Liver (tissue), 9 donors: ENCODE measurements around the gene CSE1L. TPM values are rescaled to one million over a fixed set of nuclear protein-coding genes. Genes with fewer than 3 reads are reported as not detected.
"Not testable (repeated sequence)": the region's sequence is repeated elsewhere in the genome, so short reads cannot be mapped to it uniquely, and the experiment has no call there.

ENCODE experiments used
- DNase-seq: peaks from one replicate; pipeline ENCODE4 v3.0.0-alpha.2; 2017; ENCODE audit warnings: low spot score
- H3K27ac ChIP-seq, 2 donors: one replicate each; pipeline ENCODE4 v1.7.0; 2013; ENCODE audit warnings: inconsistent platforms in 2 of 2, low read length in 2 of 2, control low read depth in 1 of 2, low read depth in 1 of 2, mild to moderate bottlenecking in 1 of 2
- H3K27me3 ChIP-seq, 4 donors: one replicate each; pipeline versions ENCODE4 v1.6.1 to v1.7.0; 2013; ENCODE audit warnings: low read length in 3 of 4, inconsistent platforms in 1 of 4, mild to moderate bottlenecking in 1 of 4, moderate library complexity in 1 of 4; ENCODE audit not compliant: control insufficient read depth in 4 of 4, insufficient read depth in 4 of 4
- H3K36me3 ChIP-seq, 4 donors: one replicate each; pipeline versions ENCODE4 v1.6.1 to v1.7.0; 2013; ENCODE audit warnings: low read length in 3 of 4, mild to moderate bottlenecking in 3 of 4, low read depth in 1 of 4, moderate library complexity in 1 of 4; ENCODE audit not compliant: control insufficient read depth in 4 of 4, insufficient read depth in 3 of 4
- H3K4me1 ChIP-seq, 4 donors: one replicate each; pipeline versions ENCODE4 v1.6.1 to v1.7.0; 2013; ENCODE audit warnings: low read length in 3 of 4, mild to moderate bottlenecking in 3 of 4, moderate library complexity in 1 of 4; ENCODE audit not compliant: control insufficient read depth in 4 of 4, insufficient read depth in 4 of 4
- H3K4me3 ChIP-seq, 3 donors: one replicate each; pipeline versions ENCODE4 v1.6.1 to v1.7.0; 2013; ENCODE audit warnings: low read length in 3 of 3, control low read depth in 1 of 3, low read depth in 1 of 3, mild to moderate bottlenecking in 1 of 3
- H3K9ac ChIP-seq, 2 donors: one replicate each; pipeline ENCODE4 v1.7.0; 2013; ENCODE audit warnings: low read length in 2 of 2, mild to moderate bottlenecking in 2 of 2, moderate library complexity in 2 of 2, control low read depth in 1 of 2, low read depth in 1 of 2
- H3K9me3 ChIP-seq, 4 donors: one replicate each; pipeline versions ENCODE4 v1.6.1 to v1.7.0; 2013; ENCODE audit warnings: low read length in 3 of 4; ENCODE audit not compliant: control insufficient read depth in 4 of 4
- EGR1 ChIP-seq, 2 donors: IDR thresholded peaks; 2 replicates each; pipeline ENCODE4 v1.6.1; 2016 to 2018; ENCODE audit warnings: antibody characterized with exemption in 2 of 2, low read depth in 2 of 2
- FOXA1 ChIP-seq: IDR thresholded peaks from 2 replicates; pipeline ENCODE4 v1.6.1; 2016; ENCODE audit warnings: antibody characterized with exemption
- GABPA ChIP-seq, 2 donors: IDR thresholded peaks in 1 of 2; conservative IDR thresholded peaks in 1 of 2; 2 replicates each; pipeline ENCODE4 v1.6.1; 2016; ENCODE audit warnings: antibody characterized with exemption in 2 of 2, mild to moderate bottlenecking in 1 of 2, moderate library complexity in 1 of 2
- HNF4A ChIP-seq, 2 donors: conservative IDR thresholded peaks; 2 replicates each; pipeline ENCODE4 v1.6.1; 2016; ENCODE audit warnings: antibody characterized with exemption in 2 of 2, mild to moderate bottlenecking in 2 of 2
- HNF4G ChIP-seq: IDR thresholded peaks from 2 replicates; pipeline ENCODE4 v1.6.1; 2016; ENCODE audit warnings: antibody characterized with exemption
- JUND ChIP-seq, 2 donors: IDR thresholded peaks; 2 replicates each; pipeline ENCODE4 v1.6.1; 2016; ENCODE audit warnings: antibody characterized with exemption in 2 of 2
- RAD21 ChIP-seq, 2 donors: IDR thresholded peaks; 2 replicates each; pipeline ENCODE4 v1.6.1; 2016; ENCODE audit warnings: antibody characterized with exemption in 2 of 2, mild to moderate bottlenecking in 2 of 2
- RXRA ChIP-seq, 2 donors: IDR thresholded peaks; 2 replicates each; pipeline ENCODE4 v1.6.1; 2017 to 2018; ENCODE audit warnings: antibody characterized with exemption in 2 of 2, mild to moderate bottlenecking in 1 of 2
- TAF1 ChIP-seq: conservative IDR thresholded peaks from 2 replicates; pipeline ENCODE4 v1.6.1; 2016; ENCODE audit warnings: antibody characterized with exemption, mild to moderate bottlenecking
- YY1 ChIP-seq: IDR thresholded peaks from 2 replicates; pipeline ENCODE4 v1.6.1; 2016; ENCODE audit warnings: antibody characterized with exemption, mild to moderate bottlenecking
- WGBS: extraction: QIAGEN DNeasy Blood & Tissue Kit; methylation state at CpG from one replicate; pipeline ENCODE4 v1.1.7; 2013; 5-methylcytosine and 5-hydroxymethylcytosine counted together
- polyA plus RNA-seq, 2 donors: library from polyadenylated mRNA; stranded (reverse) in 1 of 2; unstranded in 1 of 2; fragments of 200-250 nt in 1 of 2; fragments of >200 nt in 1 of 2; fragmentation: Nextera tagmentation in 1 of 2; extraction: Ambion mirVana in 1 of 2; gene quantifications; one replicate each; pipeline versions ENCODE4 v1.2.1 to v1.2.3, GENCODE V29; 2013 to 2015
- total RNA-seq, 2 donors: library from RNA; depleted of rRNA; stranded (reverse); fragments of >200 nt; gene quantifications; one replicate each; pipeline ENCODE4 v1.2.3, GENCODE V29; 2014
- TF ChIP-seq, protein P1 (sequence below): fragments of 150-350 bp; IDR thresholded peaks from 2 replicates; pipeline ENCODE4 v1.5.1; 2017; ENCODE audit warnings: improper control_type of control experiment, low read depth, low read length; ENCODE audit not compliant: missing input control
- TF ChIP-seq, protein P2 (sequence below): IDR thresholded peaks from 2 replicates; pipeline ENCODE4 v1.6.1; 2016; ENCODE audit warnings: antibody characterized with exemption
- TF ChIP-seq, protein P3 (sequence below): IDR thresholded peaks from 2 replicates; pipeline ENCODE4 v1.6.1; 2016; ENCODE audit warnings: antibody characterized with exemption
- TF ChIP-seq, protein P4 (sequence below): IDR thresholded peaks from 2 replicates; pipeline ENCODE4 v1.6.1; 2016; ENCODE audit warnings: antibody characterized with exemption
- TF ChIP-seq, protein P5 (sequence below): IDR thresholded peaks from 2 replicates; pipeline ENCODE4 v1.6.1; 2016; ENCODE audit warnings: antibody characterized with exemption, mild to moderate bottlenecking
- donor health status: healthy.
- donor health status: healthy.
- donor health status: healthy.
- donor health status: healthy.
- donor health status: healthy.

Gene CSE1L
- total and polyA plus RNA-seq, 4 donors = 13.1 to 48.8 (median 19.3) TPM

DNA sequence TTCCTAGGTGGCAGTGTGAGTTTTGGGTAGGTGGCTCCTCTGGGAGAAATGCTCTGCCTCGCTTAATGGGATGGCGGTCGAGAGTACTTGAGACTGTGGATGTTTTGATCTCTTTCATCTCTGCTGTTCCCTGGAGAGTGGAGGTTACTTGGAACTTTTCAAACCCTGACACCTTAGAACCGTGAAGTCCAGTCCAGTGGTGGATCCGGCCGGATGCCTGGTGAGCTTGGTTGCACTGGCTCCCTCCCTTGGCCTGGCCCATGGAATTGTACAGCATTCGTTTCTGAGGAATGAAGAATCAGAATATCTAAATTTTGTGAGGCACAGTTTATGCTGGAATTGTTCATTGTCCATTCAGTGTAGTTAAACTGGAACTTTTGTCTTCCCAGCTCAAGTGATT, 51.0 kb downstream of the CSE1L start:
- no peak overlapping the region for H3K27ac ChIP-seq
- no peaks in the 10 kb centered on the region for H3K4me1 ChIP-seq
- WGBS = 96% methylated on average over 7 of the region's 7 CpGs
- H3K4me3 ChIP-seq = no peak overlapping the region
- H3K9me3 ChIP-seq = no peaks in the 10 kb centered on the region
- no peak overlapping the region for H3K9ac ChIP-seq
- H3K36me3 ChIP-seq = peaks cover 10 to 51% (median 41%) of the 10 kb centered on the region in 4 donors
- TF ChIP-seq JUND (IDR thresholded peaks at IDR 0.05) = no peak
- no peak for TF ChIP-seq RXRA (IDR thresholded peaks at IDR 0.05)
- DNase-seq = no peak
- no peaks in the 10 kb centered on the region for H3K27me3 ChIP-seq

DNA sequence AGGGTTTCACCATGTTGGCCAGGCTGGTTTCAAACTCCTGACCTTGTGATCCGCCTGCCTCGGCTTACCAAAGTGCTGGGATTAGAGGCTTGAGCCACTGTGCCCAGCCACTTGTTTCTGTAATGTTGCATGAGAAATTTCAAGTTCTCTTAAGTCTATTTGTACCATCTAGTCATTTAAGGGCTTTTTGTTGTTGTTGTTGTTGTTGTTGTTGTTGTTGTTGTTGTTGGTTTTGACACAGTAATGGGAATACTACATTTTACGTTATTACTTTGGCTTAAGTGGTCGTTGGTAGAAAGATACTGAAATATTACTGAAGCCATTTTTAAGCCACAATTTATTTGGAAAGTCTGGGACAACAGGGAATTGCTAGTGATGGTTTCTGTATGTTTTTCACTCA, 52.0 kb downstream of the CSE1L start:
- no peak for TF ChIP-seq GABPA (IDR thresholded peaks at IDR 0.05 in 1 of 2, conservative IDR thresholded peaks at IDR 0.05 in 1 of 2)
- TF ChIP-seq HNF4G = no peak
- TF ChIP-seq TAF1 = no peak
- TF ChIP-seq JUND (IDR thresholded peaks at IDR 0.05) = no peak
- no peak for TF ChIP-seq YY1
- TF ChIP-seq EGR1 (IDR thresholded peaks at IDR 0.05; ENCODE audit: low read depth in 2 of 2) = no peak
- DNase-seq = no peak
- H3K4me1 ChIP-seq = no peaks in the 10 kb centered on the region
- H3K4me3 ChIP-seq = no peak overlapping the region
- H3K36me3 ChIP-seq = peaks cover 15 to 60% (median 47%) of the 10 kb centered on the region in 4 donors
- WGBS = 95% methylated on average over 4 of the region's 4 CpGs
- H3K9ac ChIP-seq = no peak overlapping the region
- H3K27ac ChIP-seq = no peak overlapping the region
- H3K9me3 ChIP-seq = no peaks in the 10 kb centered on the region
- H3K27me3 ChIP-seq = no peaks in the 10 kb centered on the region

DNA sequence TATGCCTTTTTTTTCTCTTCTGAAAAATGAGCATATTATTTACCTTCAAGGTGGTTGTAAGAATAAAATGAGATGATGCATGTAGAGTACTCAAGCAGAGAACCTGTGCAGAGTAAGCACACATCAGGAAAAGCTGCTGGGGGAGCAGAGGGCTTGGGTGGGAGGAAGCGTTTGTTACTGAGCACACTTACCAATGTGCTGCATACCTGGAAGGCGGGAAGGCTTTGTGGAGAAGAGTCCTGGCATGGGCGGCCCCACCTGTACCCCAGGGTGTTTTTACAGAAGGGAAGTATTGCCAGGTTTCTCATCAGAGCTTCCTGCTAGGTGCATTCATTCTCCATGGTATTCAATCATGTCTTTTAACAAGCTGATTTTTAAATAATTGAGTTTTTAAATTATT, 52.9 kb downstream of the CSE1L start:
- no peak for TF ChIP-seq HNF4A (conservative IDR thresholded peaks at IDR 0.05)
- TF ChIP-seq YY1 = no peak
- no peak for TF ChIP-seq FOXA1
- no peak for TF ChIP-seq RAD21 (IDR thresholded peaks at IDR 0.05)
- TF ChIP-seq, protein P1, sequence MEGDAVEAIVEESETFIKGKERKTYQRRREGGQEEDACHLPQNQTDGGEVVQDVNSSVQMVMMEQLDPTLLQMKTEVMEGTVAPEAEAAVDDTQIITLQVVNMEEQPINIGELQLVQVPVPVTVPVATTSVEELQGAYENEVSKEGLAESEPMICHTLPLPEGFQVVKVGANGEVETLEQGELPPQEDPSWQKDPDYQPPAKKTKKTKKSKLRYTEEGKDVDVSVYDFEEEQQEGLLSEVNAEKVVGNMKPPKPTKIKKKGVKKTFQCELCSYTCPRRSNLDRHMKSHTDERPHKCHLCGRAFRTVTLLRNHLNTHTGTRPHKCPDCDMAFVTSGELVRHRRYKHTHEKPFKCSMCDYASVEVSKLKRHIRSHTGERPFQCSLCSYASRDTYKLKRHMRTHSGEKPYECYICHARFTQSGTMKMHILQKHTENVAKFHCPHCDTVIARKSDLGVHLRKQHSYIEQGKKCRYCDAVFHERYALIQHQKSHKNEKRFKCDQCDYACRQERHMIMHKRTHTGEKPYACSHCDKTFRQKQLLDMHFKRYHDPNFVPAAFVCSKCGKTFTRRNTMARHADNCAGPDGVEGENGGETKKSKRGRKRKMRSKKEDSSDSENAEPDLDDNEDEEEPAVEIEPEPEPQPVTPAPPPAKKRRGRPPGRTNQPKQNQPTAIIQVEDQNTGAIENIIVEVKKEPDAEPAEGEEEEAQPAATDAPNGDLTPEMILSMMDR = no peak
- no peak for TF ChIP-seq TAF1
- no peak for TF ChIP-seq EGR1 (IDR thresholded peaks at IDR 0.05; ENCODE audit: low read depth in 2 of 2)
- TF ChIP-seq, protein P2, sequence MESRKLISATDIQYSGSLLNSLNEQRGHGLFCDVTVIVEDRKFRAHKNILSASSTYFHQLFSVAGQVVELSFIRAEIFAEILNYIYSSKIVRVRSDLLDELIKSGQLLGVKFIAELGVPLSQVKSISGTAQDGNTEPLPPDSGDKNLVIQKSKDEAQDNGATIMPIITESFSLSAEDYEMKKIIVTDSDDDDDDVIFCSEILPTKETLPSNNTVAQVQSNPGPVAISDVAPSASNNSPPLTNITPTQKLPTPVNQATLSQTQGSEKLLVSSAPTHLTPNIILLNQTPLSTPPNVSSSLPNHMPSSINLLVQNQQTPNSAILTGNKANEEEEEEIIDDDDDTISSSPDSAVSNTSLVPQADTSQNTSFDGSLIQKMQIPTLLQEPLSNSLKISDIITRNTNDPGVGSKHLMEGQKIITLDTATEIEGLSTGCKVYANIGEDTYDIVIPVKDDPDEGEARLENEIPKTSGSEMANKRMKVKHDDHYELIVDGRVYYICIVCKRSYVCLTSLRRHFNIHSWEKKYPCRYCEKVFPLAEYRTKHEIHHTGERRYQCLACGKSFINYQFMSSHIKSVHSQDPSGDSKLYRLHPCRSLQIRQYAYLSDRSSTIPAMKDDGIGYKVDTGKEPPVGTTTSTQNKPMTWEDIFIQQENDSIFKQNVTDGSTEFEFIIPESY = no peak
- TF ChIP-seq, protein P3, sequence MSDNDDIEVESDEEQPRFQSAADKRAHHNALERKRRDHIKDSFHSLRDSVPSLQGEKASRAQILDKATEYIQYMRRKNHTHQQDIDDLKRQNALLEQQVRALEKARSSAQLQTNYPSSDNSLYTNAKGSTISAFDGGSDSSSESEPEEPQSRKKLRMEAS = no peak
- TF ChIP-seq, protein P4, sequence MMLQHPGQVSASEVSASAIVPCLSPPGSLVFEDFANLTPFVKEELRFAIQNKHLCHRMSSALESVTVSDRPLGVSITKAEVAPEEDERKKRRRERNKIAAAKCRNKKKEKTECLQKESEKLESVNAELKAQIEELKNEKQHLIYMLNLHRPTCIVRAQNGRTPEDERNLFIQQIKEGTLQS = no peak
- no peak for TF ChIP-seq JUND (IDR thresholded peaks at IDR 0.05)
- TF ChIP-seq, protein P5, sequence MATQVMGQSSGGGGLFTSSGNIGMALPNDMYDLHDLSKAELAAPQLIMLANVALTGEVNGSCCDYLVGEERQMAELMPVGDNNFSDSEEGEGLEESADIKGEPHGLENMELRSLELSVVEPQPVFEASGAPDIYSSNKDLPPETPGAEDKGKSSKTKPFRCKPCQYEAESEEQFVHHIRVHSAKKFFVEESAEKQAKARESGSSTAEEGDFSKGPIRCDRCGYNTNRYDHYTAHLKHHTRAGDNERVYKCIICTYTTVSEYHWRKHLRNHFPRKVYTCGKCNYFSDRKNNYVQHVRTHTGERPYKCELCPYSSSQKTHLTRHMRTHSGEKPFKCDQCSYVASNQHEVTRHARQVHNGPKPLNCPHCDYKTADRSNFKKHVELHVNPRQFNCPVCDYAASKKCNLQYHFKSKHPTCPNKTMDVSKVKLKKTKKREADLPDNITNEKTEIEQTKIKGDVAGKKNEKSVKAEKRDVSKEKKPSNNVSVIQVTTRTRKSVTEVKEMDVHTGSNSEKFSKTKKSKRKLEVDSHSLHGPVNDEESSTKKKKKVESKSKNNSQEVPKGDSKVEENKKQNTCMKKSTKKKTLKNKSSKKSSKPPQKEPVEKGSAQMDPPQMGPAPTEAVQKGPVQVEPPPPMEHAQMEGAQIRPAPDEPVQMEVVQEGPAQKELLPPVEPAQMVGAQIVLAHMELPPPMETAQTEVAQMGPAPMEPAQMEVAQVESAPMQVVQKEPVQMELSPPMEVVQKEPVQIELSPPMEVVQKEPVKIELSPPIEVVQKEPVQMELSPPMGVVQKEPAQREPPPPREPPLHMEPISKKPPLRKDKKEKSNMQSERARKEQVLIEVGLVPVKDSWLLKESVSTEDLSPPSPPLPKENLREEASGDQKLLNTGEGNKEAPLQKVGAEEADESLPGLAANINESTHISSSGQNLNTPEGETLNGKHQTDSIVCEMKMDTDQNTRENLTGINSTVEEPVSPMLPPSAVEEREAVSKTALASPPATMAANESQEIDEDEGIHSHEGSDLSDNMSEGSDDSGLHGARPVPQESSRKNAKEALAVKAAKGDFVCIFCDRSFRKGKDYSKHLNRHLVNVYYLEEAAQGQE = no peak
- H3K9ac ChIP-seq = no peak overlapping the region
- no peaks in the 10 kb centered on the region for H3K9me3 ChIP-seq
- no peaks in the 10 kb centered on the region for H3K4me1 ChIP-seq
- WGBS = 98% methylated on average over 3 of the region's 3 CpGs
- no peak overlapping the region for H3K27ac ChIP-seq
- no peak for DNase-seq
- H3K36me3 ChIP-seq = peaks cover 16 to 65% (median 51%) of the 10 kb centered on the region in 4 donors
- no peaks in the 10 kb centered on the region for H3K27me3 ChIP-seq
- no peak overlapping the region for H3K4me3 ChIP-seq

DNA sequence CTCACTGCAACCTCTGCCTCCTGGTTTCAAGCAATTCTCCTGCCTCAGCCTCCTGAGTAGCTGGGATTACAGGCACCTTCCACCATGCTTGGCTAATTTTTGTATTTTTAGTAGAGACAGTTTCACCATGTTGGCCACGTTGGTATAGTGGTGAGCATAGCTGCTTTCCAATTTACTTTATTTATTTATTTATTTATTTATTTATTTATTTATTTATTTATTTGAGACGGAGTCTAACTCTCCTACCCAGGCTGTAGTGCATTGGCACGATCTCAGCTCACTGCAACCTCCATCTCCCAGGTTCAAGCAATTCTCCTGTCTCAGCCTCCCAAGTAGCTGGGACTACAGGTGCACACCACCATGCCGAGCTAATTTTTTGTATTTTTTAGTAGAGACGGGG, 54.2 kb downstream of the CSE1L start:
- DNase-seq, H3K4me1 ChIP-seq, H3K27me3 ChIP-seq, H3K4me3 ChIP-seq, H3K27ac ChIP-seq, H3K9ac ChIP-seq, H3K9me3 ChIP-seq: not testable (repeated sequence)
- peaks cover 14 to 62% (median 46%) of the 10 kb centered on the region in 4 donors for H3K36me3 ChIP-seq
- 97% methylated on average over 5 of the region's 5 CpGs for WGBS
